ENCODE results near the gene BHLHE40. TPM values are rescaled to one million over a fixed set of nuclear protein-coding genes. Genes with fewer than 3 reads are reported as not detected.

BHLHE40 gene
- polyA plus RNA-seq, 6 donors from 2014 or later = 1.8 to 6.4 (median 3.3) TPM

DNA sequence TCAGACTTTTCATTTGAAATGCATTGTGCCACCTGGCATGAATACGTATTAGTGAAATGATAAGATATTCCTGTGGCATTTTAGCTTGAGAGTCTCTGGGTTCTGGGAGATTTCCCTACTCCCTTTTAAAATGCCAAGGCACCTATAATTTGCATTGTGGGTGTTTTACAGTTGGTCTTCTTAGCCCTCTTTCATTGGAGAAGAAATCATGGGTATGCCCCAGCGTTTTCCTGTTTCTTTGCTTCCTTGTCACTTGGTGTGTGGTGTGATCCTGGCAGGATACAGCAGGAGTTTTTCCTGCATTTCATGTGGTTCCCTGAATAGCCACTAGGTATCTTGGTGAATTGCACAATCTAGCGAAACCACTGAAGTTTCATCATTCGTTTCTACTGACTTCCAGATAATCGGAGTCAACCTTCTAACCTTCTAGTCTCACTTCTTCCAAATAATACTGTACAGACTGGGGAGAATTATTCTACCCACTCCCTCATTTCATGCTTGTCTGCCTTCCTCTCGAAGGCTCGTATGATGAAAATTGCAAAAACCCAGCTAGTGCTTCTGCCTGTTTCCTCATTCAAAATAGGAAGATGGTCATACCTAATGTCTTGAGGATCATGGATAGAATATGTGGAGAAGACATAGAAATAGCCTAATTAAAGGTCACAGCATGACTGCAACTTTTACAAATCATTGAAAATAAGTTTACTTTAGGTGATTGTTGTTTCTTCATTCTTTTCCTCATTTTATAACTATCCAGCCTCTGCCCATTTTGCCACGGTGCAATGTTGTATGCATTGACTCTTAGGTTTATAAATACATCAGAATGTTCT is 2.6 kb downstream of the BHLHE40 start:
- Mint-ChIP-seq H3K9me3 (no peaks in the 10 kb centered on the region), H3K27me3 (no peaks in the 10 kb centered on the region), H3K4me1 (peaks cover 51 to 74% (median 71%) of the 10 kb centered on the region in 3 donors), H3K27ac (peak overlapping the region; percentile 42 to 95 (median 80)), H3K36me3 (peaks cover 8 to 17% of the 10 kb centered on the region in 2 donors), H3K4me3 (peak overlapping the region; percentile 19 to 99 (median 66))
- ATAC-seq (ENCODE audit: low read depth in 2 of 2) (no peak), DNase-seq (no peak)

DNA sequence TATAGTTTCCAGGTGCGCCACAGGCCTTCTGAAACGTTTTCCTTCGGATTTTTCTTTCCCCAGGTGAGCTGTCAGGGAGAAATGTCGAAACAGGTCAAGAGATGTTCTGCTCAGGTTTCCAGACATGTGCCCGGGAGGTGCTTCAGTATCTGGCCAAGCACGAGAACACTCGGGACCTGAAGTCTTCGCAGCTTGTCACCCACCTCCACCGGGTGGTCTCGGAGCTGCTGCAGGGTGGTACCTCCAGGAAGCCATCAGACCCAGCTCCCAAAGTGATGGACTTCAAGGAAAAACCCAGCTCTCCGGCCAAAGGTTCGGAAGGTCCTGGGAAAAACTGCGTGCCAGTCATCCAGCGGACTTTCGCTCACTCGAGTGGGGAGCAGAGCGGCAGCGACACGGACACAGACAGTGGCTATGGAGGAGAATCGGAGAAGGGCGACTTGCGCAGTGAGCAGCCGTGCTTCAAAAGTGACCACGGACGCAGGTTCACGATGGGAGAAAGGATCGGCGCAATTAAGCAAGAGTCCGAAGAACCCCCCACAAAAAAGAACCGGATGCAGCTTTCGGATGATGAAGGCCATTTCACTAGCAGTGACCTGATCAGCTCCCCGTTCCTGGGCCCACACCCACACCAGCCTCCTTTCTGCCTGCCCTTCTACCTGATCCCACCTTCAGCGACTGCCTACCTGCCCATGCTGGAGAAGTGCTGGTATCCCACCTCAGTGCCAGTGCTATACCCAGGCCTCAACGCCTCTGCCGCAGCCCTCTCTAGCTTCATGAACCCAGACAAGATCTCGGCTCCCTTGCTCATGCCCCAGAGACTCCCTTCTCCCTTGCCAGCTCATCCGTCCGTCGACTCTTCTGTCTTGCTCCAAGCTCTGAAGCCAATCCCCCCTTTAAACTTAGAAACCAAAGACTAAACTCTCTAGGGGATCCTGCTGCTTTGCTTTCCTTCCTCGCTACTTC is 3.8 kb downstream of the BHLHE40 start:
- peaks cover 8 to 17% of the 10 kb centered on the region in 2 donors for H3K36me3 Mint-ChIP-seq
- H3K27me3 Mint-ChIP-seq = no peaks in the 10 kb centered on the region
- peak overlapping the region; percentile 78 to 98 (median 96) for H3K27ac Mint-ChIP-seq
- ATAC-seq (ENCODE audit: low read depth in 2 of 2) (no peak), DNase-seq (no peak)
- H3K4me1 Mint-ChIP-seq = peaks cover 53 to 70% (median 67%) of the 10 kb centered on the region in 3 donors
- H3K9me3 Mint-ChIP-seq = no peaks in the 10 kb centered on the region
- H3K4me3 Mint-ChIP-seq = peak overlapping the region; percentile 6 to 94 (median 80)

DNA sequence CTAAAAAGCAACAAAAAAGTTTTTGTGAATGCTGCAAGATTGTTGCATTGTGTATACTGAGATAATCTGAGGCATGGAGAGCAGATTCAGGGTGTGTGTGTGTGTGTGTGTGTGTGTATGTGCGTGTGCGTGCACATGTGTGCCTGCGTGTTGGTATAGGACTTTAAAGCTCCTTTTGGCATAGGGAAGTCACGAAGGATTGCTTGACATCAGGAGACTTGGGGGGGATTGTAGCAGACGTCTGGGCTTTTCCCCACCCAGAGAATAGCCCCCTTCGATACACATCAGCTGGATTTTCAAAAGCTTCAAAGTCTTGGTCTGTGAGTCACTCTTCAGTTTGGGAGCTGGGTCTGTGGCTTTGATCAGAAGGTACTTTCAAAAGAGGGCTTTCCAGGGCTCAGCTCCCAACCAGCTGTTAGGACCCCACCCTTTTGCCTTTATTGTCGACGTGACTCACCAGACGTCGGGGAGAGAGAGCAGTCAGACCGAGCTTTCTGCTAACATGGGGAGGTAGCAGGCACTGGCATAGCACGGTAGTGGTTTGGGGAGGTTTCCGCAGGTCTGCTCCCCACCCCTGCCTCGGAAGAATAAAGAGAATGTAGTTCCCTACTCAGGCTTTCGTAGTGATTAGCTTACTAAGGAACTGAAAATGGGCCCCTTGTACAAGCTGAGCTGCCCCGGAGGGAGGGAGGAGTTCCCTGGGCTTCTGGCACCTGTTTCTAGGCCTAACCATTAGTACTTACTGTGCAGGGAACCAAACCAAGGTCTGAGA is 4.7 kb downstream of the BHLHE40 start:
- peaks cover 53 to 76% (median 66%) of the 10 kb centered on the region in 3 donors for H3K4me1 Mint-ChIP-seq

DNA sequence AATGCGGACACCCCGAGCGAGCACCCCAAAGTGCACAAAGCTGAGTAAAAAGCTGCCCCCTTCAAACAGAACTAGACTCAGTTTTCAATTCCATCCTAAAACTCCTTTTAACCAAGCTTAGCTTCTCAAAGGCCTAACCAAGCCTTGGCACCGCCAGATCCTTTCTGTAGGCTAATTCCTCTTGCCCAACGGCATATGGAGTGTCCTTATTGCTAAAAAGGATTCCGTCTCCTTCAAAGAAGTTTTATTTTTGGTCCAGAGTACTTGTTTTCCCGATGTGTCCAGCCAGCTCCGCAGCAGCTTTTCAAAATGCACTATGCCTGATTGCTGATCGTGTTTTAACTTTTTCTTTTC is 5.3 kb downstream of the BHLHE40 start:
- no peak for DNase-seq
- H3K27me3 Mint-ChIP-seq = no peaks in the 10 kb centered on the region

More for the DNA sequence above, 4.7 kb downstream of the BHLHE40 start:
- Mint-ChIP-seq H3K4me3 (peak overlapping the region; percentile 69 to 94 (median 80)), H3K27ac (peak overlapping the region; percentile 89 to 98 (median 96)), H3K27me3 (no peaks in the 10 kb centered on the region), H3K9me3 (no peaks in the 10 kb centered on the region), H3K36me3 (peaks cover 8 to 17% of the 10 kb centered on the region in 2 donors)
- ATAC-seq (ENCODE audit: low read depth in 2 of 2) = peak; percentile 74 to 76
- peak; percentile 87 for DNase-seq

DNA sequence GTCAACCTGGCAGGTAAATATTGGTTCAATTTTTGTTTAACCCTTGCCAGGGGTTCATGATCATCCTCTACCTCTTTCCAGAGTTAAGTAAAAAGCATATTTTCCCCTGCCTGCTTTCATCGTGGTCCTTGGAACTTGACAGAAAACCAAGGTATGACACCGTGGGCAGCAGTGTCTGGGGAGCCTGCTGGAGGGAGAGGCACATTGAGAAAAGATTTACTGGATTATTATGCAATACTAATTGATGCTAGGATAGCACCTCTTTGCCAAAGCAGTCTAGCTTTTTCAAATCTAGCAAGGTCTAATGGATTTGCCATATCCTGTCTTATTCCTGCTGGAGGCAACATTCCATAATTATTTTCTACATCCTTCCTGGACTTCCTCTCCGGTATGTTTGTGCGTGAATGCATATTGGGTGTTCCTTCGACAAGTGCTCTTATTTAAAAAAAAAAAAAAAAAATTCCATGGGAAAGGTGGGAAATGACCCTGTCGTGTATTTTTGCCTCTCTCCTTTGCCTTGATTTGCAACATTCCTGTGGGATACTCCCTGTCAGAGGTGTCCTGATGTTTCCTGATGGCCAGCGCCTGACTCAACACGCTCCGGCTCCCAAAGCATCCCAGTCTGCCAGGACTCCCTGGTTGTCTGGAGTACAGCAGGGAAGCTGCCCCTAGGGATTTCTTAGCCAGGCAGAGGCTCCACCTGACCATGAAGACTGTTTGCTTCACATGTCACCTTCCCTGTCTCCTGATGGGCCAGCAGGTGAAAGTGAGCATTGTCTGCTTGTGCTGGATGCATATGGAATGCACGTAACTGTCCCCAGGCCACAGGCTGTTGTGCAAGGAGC is 6.3 kb downstream of the BHLHE40 start:
- H3K27ac Mint-ChIP-seq = peak overlapping the region; percentile 91 to 96 (median 94)
- DNase-seq (no peak), ATAC-seq (ENCODE audit: low read depth in 2 of 2) (no peak)
- H3K4me3 Mint-ChIP-seq = peak overlapping the region; percentile 42 to 92 (median 88)
- H3K27me3 Mint-ChIP-seq = no peaks in the 10 kb centered on the region
- H3K36me3 Mint-ChIP-seq = peaks cover 8 to 17% of the 10 kb centered on the region in 2 donors
- H3K9me3 Mint-ChIP-seq = no peaks in the 10 kb centered on the region
- peaks cover 49 to 73% (median 53%) of the 10 kb centered on the region in 3 donors for H3K4me1 Mint-ChIP-seq

More for the DNA sequence above, 5.3 kb downstream of the BHLHE40 start:
- peaks cover 8 to 17% of the 10 kb centered on the region in 2 donors for H3K36me3 Mint-ChIP-seq
- no peaks in the 10 kb centered on the region for H3K9me3 Mint-ChIP-seq
- ATAC-seq (ENCODE audit: low read depth in 2 of 2) = no peak
- peaks cover 53 to 78% (median 61%) of the 10 kb centered on the region in 3 donors for H3K4me1 Mint-ChIP-seq
- peak overlapping the region; percentile 66 to 94 (median 80) for H3K4me3 Mint-ChIP-seq
- peak overlapping the region; percentile 89 to 98 (median 96) for H3K27ac Mint-ChIP-seq

DNA sequence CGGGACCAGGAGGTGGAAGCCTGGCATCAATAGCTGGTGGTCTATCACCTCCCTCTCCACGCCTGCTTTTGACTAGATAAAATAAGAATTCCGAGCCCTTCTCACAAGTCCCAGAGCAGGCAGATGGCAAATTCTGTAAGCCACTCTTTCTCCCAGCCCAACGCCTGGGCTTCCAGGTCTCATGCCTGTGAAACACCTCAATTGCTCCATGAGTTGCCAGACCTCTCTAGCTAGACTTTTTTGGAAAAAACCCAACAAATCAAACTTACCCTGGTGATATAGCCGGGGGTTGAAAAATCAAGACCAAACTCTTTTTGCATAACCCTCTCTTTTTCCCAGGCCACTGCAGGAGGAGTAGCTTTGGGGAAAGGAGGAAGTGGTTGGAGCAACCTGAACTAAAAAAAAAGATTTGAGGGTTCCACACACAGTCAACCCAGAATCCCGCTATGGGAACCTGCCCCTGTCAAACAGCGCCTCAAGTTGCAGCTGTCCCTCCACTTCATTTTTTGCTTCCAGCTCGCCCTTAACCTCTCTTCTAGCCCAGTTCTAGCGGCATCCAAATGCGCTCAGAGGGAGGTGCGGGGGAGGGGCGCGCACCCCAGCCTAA is 7.0 kb downstream of the BHLHE40 start:
- DNase-seq (no peak), ATAC-seq (ENCODE audit: low read depth in 2 of 2) (peak in 1 of 2 donors; percentile 2)
- Mint-ChIP-seq H3K27ac (peak overlapping the region; percentile 91 to 96 (median 94)), H3K27me3 (no peaks in the 10 kb centered on the region), H3K36me3 (peaks cover 8 to 16% of the 10 kb centered on the region in 2 donors), H3K9me3 (no peaks in the 10 kb centered on the region), H3K4me3 (peak overlapping the region; percentile 82 to 92 (median 88)), H3K4me1 (peaks cover 46 to 67% (median 46%) of the 10 kb centered on the region in 3 donors)

DNA sequence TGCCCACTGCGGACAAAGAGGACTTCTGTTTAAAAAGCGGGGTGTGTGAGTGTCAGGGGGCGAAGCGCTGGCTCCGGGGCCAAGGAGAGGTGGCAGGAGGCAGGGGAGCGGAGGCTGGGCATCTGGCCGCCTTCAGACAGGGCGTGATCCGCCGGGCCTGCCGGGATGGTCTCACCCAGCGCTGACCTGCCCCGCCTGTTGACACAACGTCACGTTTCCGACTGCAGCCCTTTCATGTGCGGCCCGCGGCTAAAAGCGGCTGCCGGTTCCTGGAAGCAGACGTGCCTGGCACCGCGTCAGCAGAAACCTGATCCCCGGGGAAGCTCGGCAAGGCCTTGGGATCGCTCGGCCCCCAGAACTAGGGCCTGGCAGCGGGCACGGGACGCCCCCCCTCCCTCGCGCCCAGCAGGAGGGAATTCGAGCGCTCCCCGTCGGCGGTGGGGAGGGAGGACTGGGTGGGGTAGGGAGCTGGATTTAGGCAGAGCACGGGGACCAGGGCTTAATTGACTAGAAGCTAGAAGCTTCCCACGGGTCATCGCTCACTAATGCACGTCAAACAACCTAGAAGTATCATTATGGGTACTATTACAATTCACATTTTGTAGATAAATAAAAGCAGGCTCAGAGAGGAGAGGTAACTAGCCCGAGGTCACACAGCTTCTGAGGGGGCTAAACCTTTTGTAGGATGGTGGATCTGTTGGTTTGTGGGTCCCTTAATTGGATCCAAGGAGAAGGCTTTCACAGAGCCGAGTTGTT is 7.7 kb downstream of the BHLHE40 start:
- ATAC-seq (ENCODE audit: low read depth in 2 of 2) (peak; percentile 34 to 42), DNase-seq (peak; percentile 66)
- peaks cover 39 to 61% (median 40%) of the 10 kb centered on the region in 3 donors for H3K4me1 Mint-ChIP-seq
- peaks cover 8 to 9% of the 10 kb centered on the region in 2 donors for H3K36me3 Mint-ChIP-seq
- H3K27ac Mint-ChIP-seq = peak overlapping the region; percentile 91 to 96 (median 94)
- peak overlapping the region; percentile 82 to 92 (median 88) for H3K4me3 Mint-ChIP-seq
- H3K9me3 Mint-ChIP-seq = no peaks in the 10 kb centered on the region
- H3K27me3 Mint-ChIP-seq = no peaks in the 10 kb centered on the region

DNA sequence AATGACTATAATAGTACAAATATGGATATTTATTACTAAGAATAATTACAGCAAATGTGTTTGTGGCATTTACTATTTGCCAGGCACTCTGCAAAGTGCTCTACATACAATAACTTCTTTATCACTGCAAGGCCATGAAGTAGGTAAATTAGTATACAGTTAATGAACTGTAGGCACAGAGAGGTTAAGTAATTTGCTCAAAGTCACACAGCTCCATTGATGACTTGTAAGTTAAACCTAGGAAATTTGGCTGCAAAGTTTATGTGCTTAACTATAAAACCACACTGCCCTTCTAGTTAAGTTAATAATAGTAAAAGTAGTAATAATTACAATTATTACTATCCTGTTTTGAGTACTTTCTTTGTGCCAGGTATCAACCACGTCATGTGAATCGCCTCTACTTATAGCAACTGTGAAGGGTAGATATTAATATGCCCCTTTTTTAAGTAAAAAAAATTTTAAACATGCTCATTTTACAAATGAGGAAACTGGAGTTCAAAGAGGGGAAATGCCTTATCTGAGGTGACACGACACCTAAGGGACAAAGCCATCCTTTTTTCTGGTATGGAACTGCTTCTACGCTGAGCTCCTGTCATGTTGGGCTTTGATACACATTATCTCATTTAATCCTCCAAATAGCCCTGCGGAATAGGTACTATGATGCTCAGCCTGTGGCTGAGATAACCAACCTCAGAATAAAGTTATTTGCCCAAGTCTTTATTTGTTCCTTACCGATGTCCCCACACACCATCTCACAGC is 8.5 kb downstream of the BHLHE40 start:
- no peaks in the 10 kb centered on the region for H3K9me3 Mint-ChIP-seq
- H3K27me3 Mint-ChIP-seq = no peaks in the 10 kb centered on the region
- peak overlapping the region in 5 of 6 donors; percentile 90 to 96 (median 93) for H3K27ac Mint-ChIP-seq
- DNase-seq (no peak), ATAC-seq (ENCODE audit: low read depth in 2 of 2) (no peak)
- peak overlapping the region; percentile 82 to 92 (median 88) for H3K4me3 Mint-ChIP-seq
- peaks cover 7 to 8% of the 10 kb centered on the region in 2 donors for H3K36me3 Mint-ChIP-seq
- H3K4me1 Mint-ChIP-seq = peaks cover 34 to 54% (median 35%) of the 10 kb centered on the region in 3 donors

DNA sequence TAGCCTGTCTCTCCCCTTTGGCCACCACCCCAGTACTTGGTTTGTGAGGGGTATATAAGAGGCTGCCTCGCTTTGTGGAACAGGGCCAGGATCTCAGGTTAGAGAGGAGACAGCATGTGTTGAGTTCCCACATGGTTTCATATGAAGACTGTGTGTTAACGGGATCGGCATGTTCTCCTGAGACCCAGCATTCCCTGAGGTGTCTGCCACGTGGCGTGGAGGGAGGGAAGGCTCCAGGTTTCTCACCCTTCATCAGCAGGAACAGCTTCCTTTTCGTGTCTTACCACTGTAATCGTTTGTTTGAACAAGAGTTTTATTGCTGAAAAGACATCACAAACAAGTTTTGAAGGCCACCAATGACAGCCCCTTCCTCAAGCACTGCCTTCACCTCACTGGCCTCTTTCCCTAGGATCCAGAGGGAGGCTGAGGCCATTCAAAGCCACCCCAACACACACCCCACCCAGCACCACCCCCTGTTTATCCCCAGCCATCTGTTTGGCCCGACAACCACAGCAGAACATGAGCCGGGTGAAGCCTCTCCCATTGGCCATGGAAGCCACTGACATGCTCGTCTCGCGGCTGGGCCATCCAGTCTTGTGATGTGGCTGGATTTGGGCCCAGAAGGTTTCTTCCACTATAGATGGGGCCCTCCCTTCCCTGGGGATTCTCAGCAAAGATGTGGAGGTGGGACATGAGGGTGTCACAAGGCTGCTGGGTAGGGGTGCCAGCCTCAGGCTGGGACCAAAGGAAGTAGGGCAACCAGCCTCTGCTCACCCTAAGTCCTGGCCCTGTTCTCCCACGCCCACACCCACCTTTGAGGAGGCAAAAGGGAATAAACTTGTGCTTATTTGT is 10.0 kb downstream of the BHLHE40 start:
- DNase-seq (no peak), ATAC-seq (ENCODE audit: low read depth in 2 of 2) (no peak)
- H3K27ac Mint-ChIP-seq = peak overlapping the region in 1 of 6 donors; percentile 12
- H3K36me3 Mint-ChIP-seq = no peaks in the 10 kb centered on the region
- H3K9me3 Mint-ChIP-seq = no peaks in the 10 kb centered on the region
- no peak overlapping the region for H3K4me3 Mint-ChIP-seq
- H3K27me3 Mint-ChIP-seq = no peaks in the 10 kb centered on the region
- H3K4me1 Mint-ChIP-seq = peaks cover 23 to 39% (median 23%) of the 10 kb centered on the region in 3 donors

DNA sequence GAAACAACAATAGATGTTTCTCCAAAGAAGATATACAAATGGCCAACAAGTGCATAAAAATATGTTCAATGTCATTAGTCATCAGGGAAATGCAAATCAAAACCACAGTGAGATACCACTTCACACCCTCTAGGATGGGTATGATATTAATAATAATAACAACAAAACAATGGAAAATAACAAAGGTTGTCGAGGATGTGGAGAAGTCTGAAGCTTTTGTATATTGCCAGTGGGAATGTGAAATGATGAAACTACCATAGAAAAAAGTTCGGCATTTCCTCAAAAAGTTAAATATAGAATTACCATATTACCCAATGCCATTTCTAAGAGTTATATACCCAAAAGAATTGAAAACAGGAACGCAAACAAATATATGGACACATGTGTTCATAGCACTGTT is 10.8 kb downstream of the BHLHE40 start:
- DNase-seq = no peak
- ATAC-seq (ENCODE audit: low read depth in 2 of 2) = no peak
- H3K9me3 Mint-ChIP-seq = no peaks in the 10 kb centered on the region
- peaks cover 18 to 34% (median 20%) of the 10 kb centered on the region in 3 donors for H3K4me1 Mint-ChIP-seq
- no peaks in the 10 kb centered on the region for H3K27me3 Mint-ChIP-seq
- H3K27ac Mint-ChIP-seq = no peak overlapping the region
- H3K36me3 Mint-ChIP-seq = no peaks in the 10 kb centered on the region
- no peak overlapping the region for H3K4me3 Mint-ChIP-seq

Data from naive B cell (primary cell).